TTC549 (cell line): ENCODE data around the gene DNAH3.
"Not testable (repeated sequence)": the region's sequence is repeated elsewhere in the genome, so short reads cannot be mapped to it uniquely, and the experiment has no call there.

Experiments used
- FAIRE-seq: peaks from 2 replicates; lab custom pipeline; 2012; peaks lifted over from hg19 to GRCh38; lab: Jason Lieb, UNC

DNAH3 gene

DNA sequence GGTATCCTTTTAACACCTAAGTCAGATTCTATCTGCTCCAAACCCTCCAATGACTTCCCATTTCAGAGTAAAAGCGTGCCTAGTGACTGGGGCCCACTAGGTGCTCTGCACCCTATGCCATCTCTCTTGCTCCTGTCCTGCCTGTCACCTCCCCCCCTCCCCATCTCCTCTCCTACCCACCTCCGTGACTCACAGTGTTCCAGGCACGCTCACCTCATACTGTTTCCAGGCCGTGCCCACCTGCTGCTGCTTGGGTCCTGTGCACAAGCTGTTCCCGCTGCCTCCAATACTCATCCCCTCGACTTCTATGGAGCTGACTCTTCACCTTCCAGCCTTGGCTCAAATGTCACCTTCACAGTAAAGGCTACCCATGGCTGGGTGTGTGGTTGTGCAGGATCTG, 21.7 kb downstream of the DNAH3 start:
- no peak for FAIRE-seq

DNA sequence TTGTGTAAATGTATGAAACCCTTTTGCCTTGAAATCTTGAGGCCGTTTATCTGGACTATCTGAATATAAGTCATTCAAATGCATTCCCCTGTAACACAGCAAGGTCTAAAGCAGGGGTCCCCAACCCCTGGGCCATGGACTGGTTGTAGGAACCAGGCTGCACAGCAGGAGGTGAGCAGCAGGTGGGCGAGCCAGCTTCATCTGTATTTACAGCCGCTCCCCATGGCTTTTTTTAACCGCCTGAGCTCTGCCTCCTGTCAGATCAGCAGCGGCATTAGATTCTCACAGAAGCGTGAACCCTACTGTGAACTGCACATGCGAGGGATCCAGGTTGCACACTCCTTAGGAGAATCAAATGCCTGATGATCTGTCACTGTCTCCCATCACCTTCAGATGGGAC, 24.1 kb downstream of the DNAH3 start:
- FAIRE-seq, result no peak

GRCh38 chr16:21125191-21125590, 25.5 kb downstream of the DNAH3 start:
- no peak for FAIRE-seq

GRCh38 chr16:21120976-21121520, 29.6 kb downstream of the DNAH3 start:
- no peak for FAIRE-seq

- FAIRE-seq, result no peak
Observed at GRCh38 chr16:21117567-21117966, 33.1 kb downstream of the DNAH3 start.

GRCh38 chr16:21116148-21116693, 34.4 kb downstream of the DNAH3 start:
- no peak for FAIRE-seq

DNA sequence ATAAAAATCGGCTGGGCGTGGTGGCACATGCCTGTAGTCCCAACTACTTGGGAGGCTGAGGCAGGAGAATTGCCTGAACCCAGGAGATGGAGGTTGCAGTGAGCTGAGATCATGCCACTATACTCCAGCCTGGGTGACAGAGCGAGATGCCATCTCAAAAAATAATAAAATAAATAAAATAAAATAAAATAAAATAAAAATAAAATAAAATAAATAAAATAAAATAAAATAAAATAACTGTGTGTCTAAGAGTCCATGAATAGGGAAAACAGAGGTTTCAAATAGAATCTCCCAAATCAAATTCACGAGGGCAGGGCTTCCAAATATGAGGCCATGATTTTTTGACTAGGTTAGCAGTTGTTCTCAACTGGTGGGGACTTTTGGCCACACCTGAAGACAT, 35.1 kb downstream of the DNAH3 start:
- FAIRE-seq, result not testable (repeated sequence)

- FAIRE-seq, result no peak
Observed at GRCh38 chr16:21103941-21104860, 46.4 kb downstream of the DNAH3 start.

GRCh38 chr16:21101631-21102420, 48.8 kb downstream of the DNAH3 start:
- FAIRE-seq, result no peak

DNA sequence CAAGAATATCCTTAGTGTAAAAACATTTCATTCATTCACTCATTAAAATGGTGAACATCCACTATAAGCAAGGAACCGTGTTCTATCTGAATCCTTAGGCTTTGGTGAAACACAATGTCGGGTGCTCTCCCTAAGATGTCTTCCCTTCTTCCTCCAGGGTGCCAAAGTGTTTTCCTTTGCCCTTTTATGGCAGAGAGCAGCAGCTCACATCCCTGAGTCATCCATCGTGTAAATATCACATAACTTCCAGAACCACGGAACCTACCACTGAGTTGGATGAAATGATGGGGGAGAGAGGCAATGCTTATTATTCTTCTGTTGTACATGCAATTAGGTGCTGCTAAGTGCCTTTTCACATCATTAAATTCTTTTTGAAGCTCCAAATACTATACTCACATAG, 50.2 kb downstream of the DNAH3 start:
- FAIRE-seq, result no peak

DNA sequence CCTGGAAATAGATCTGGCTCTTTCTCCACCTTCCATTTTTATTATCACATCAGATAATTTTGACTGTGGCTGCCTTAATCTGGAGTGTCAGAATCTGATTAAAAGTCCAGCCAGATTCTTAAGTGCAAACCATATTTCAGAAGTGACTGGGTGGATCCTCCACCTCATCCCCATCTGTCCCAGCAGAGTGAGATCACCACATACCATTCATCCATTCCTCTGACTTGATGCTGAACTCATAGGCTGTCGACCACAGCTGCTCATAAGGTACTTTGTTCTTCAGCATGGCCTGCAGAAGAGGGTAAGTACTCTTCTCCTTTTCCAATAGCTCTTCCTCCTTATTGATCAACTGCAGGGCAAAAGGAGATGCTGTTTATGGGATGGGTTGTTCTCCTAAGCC, 53.5 kb downstream of the DNAH3 start:
- FAIRE-seq, result no peak

- not testable (repeated sequence) for FAIRE-seq
Observed at GRCh38 chr16:21094719-21095118, 55.9 kb downstream of the DNAH3 start.

DNA sequence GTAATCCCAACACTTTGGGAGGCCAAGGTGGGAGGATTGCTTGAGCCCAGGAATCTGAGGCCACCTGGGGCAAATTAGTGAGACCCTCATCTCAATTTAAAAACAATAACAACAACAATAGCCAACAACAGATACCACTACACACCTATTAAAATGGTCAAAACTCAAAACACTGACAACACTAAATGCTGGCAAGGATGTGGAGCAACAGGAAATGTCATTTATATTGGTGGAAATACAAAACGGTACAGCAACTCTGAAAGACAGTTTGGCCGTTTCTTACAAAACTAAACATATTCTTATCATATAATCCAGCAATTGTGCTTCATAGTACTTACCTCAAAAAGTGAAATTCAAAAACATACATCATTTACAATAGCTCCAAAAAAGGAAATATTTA, 57.7 kb downstream of the DNAH3 start:
- no peak for FAIRE-seq

GRCh38 chr16:21088646-21089538, 61.8 kb downstream of the DNAH3 start:
- FAIRE-seq, result no peak

DNA sequence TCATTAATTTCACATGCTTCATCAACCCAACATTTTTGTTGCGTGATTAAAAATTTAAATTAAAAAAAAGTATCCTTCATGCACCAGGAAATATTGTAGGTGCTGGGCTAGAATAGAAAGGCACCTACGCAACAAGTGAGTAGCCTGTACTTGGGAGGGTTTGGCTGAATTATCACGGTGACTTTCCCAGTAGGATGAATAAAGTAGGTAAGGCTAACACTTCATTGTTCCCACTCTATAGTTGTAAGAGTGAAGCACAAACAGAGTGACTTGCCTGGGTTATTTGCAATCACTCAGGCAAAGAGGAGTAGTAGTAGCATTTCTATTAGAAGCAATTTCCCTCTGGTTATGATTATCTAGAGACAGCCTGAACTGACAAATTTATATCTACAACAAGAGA, 62.5 kb downstream of the DNAH3 start:
- no peak for FAIRE-seq

- no peak for FAIRE-seq
Observed at GRCh38 chr16:21084631-21085225, 65.9 kb downstream of the DNAH3 start.

GRCh38 chr16:21083729-21084268, 66.8 kb downstream of the DNAH3 start:
- FAIRE-seq, result no peak

- no peak for FAIRE-seq
Observed at GRCh38 chr16:21081329-21081728, 69.3 kb downstream of the DNAH3 start.

DNA sequence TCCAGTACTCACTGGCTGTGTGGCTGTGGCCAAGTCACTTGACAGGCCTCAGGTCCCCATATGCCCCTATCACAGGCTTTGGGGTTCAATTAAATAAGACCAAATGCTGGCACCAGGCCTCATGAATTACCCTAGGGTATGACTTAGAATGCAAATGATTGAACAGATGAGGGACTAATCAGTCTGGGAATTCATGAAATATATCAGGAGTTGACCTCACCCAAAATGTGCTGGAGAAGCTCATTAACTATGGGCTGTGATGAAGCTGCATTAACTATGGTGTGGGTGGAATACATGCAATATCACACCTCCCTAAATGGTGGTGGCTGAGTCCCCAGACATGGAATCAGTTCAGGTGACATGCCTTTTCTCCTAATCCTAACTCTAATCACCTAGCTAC, 72.1 kb downstream of the DNAH3 start:
- no peak for FAIRE-seq

GRCh38 chr16:21076186-21076883, 74.3 kb downstream of the DNAH3 start:
- no peak for FAIRE-seq
